Measurements from ENCODE around the gene MOGAT2.
"Not testable (repeated sequence)": the region's sequence is repeated elsewhere in the genome, so short reads cannot be mapped to it uniquely, and the experiment has no call there.

Gene MOGAT2
- total RNA-seq = 0 to 0.04 (median 0) reads per million in 3 experiments

GRCh38 chr11:75717608-75718418, at the start of gene MOGAT2:
Gene MOGAT2 (plus strand): TSS chr11:75717838. CDS start chr11:75717889, 51 bp downstream.
- no peak for DNase-seq

DNA sequence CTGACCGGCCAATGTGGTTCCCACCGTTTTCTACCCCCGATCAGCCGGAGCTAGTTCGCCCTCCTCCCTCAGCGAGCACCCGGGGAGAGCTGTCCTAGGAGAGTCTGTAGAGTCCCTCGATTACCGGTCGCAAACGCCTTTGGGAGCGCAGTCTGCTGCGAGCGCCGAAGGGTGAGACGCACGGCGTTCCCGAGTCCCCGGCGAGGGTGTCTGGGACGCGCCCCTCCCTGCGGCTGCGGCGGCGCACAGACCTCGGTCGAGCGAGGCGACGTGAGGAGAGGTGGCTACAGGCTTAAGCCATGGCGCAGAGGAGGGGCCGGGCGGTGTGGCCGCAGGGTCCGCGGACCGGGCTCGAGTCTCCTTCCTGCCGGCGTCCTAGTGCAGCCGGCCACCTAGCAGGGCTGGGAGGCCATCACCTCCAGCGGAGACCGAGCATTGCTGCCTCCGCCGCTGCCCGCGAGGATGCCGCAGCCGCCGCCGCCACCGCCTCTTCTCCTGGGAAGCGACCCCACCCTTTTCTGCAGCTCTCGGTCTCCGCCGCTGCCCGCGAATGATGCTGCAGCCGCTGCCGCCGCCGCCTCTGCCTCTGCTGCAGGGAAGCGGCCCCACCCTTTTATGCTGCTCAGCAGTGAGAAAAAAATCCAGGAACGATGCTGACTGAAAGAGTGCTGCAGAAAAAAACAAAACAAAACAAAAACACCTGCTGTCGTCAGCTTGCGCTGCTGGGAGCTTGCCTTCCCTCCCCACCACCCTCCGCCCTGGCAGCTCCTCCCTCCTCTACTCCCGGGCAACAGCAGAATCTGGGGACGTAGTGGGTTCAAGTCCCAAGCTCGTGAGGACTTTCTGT, 49.0 kb upstream of the MOGAT2 start, which contains the start of gene MAP6:
MAP6 (minus strand) TSS at position 588 of the 847 bp plus-strand sequence. CDS start 669 bp downstream, outside the sequence.
- DNase-seq = peak; percentile 3

DNA sequence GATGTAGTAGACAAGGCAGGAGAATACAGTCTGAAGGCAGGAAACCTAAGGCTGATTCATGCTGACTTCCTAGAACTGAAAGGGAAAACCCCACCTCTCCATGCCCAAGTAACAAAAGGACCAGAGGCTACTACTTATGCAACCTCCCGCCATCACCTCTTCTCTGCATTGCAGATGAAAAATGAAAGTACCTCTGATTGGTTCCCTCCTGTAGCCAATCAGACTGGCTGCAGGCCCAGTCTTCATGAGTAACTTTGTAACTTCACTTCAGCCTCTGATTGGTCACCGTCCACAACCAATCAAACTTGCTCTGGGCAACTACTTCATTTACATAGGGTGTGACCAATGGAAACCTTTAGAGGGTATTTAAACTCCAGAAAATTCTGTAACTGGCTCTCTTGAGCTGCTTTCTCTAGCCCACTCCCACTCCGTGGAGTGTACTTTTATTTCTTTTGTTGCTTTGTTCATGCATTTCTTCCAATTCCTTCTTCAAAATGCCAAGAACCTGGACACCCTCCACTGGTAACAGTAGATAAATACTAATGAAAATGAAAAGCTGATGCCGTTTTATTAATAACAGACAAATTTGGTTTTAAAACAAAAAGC, 43.6 kb upstream of the MOGAT2 start:
- no peak for DNase-seq

DNA sequence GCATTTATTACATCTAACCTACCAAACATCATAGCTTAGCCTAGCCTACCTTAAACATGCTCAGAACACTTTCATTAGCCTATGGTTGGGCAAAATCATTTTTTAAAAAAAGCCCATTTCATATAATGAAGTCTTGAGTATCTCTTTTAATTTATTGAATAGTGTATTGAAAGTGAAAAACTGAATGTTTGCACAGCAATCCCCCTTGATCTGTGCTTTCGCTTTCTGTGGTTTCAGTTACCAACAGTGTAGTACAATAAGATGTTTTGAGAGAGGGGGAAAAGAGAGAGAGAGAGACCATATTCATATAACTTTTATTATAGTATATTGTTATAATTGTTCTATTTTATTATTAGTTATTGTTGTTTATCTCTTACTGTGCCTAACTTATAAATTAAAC, 40.4 kb upstream of the MOGAT2 start:
- no peak for DNase-seq

DNA sequence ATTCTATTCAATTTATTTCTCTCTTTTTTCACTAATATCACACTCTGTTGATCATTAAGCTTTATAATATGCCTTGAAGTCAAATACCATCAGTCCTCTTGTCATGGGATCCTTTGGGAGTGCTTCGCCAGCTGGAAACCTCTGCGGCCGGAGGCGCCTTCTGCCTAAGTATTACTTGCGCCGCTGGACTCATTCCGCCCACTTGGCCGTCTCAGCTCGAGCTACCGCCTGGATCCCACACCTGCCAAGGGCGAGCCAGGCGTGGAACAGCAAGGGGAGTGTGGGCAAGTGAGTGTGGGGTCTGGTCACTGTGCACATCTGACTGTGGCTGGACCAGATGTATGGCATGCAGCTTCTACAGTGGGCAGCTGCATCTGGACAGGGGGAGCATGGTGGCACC, 39.7 kb upstream of the MOGAT2 start:
- no peak for DNase-seq

DNA sequence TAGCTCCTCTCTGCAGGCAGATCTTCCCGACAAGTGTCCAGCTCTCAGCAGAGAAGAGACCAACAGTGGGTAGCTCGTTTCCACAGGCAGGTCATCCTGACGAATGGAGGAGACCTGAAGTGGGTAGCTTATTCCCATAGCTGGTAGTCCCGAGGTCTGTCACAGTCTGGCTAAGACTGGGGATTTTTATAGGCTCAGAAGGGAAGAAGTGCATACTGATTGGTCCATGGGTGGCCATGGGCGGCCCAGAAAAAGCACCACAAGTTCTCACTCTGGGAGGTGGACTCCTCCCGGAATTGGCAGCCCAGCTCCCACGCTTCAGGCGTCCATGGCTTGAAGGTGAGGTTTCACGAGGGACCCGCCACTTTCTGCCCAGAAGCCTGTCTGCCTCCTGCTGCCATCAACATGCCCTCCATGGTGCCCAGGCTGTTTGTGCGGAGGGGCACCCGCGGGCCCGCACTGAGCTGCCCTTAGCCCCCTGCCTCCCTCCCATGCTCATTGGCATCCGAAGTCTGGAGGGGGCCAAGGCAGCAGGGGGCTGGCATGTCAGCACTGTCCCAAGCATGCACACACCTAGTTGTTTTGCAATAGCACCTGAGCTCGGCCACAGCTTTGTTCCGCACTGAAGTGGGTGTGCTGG, 38.9 kb upstream of the MOGAT2 start:
- no peak for DNase-seq

- no peak for DNase-seq
Observed at GRCh38 chr11:75679566-75679965, 38.1 kb upstream of the MOGAT2 start.

- DNase-seq = not testable (repeated sequence)
Observed at GRCh38 chr11:75683856-75684255, 33.8 kb upstream of the MOGAT2 start.

GRCh38 chr11:75689863-75690609, 27.6 kb upstream of the MOGAT2 start:
- no peak for DNase-seq

GRCh38 chr11:75691804-75692203, 25.8 kb upstream of the MOGAT2 start:
- no peak for DNase-seq

- no peak for DNase-seq
Observed at GRCh38 chr11:75697906-75698581, 19.6 kb upstream of the MOGAT2 start.

- no peak for DNase-seq
Observed at GRCh38 chr11:75700940-75701339, 16.7 kb upstream of the MOGAT2 start.

GRCh38 chr11:75703695-75704237, 13.9 kb upstream of the MOGAT2 start:
- DNase-seq = no peak

- DNase-seq = no peak
Observed at GRCh38 chr11:75705541-75705940, 12.1 kb upstream of the MOGAT2 start.

- DNase-seq = peak; percentile 43
Observed at GRCh38 chr11:75706260-75706729, 11.3 kb upstream of the MOGAT2 start.

DNA sequence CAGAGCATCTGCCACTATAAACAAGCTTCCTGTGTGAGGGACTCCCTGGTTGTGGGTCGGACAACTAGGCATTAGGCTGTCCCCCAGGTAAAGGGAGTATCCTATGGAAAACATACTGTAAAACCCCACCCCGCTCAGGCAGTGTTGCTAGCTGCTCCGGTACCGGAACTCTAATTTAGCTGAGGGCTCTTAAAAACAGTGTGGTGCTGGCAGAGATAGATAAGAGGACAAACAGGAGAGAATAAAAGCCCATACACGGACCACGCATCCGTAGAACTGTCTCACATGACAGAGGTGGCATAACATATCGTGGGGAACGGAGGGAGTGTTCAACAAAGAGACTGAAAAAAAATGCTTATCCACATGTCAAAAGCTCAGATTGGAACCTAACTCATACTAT, 3.4 kb upstream of the MOGAT2 start:
- DNase-seq = no peak

GRCh38 chr11:75715688-75716087, 1.9 kb upstream of the MOGAT2 start:
- no peak for DNase-seq

DNA sequence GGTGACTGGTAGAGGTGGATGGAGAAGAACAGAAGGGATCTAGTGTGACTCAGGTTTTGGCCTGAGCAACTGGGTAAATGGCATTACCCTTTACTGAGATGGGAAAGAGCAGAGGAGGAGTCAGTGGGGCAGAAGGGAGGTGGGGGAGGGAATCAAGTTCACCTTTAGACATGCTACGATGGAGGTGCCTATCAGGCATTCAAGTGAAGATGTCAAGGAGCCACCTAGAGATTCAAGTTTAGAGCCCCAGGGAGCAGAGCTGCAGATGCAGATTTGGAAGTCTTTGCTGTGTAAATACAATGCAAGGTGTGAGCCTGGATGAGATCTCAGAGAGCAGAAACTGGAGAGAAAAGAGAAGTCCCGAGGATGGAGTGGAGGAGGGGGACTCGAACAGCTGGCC, 979 bp upstream of the MOGAT2 start:
- DNase-seq = no peak

GRCh38 chr11:75718419-75719339, 1.0 kb downstream of the MOGAT2 start:
- no peak for DNase-seq

All from central memory CD4-positive, alpha-beta T cell (primary cell).